GM12865 (cell line): ENCODE measurements around the gene NECTIN4.

Experiments used
- DNase-seq: peaks from one replicate; pipeline ENCODE4 v3.0.0; 2010; ENCODE audit warnings: low read depth
- H3K4me3 ChIP-seq: 2 replicates; pipeline ENCODE4 v1.5.1; 2011; ENCODE audit warnings: mild to moderate bottlenecking, low read depth, low read length, control low read depth
- CTCF ChIP-seq: IDR thresholded peaks from 2 replicates; pipeline ENCODE4 v1.5.1; 2011; ENCODE audit warnings: low read length, control low read depth, low read depth, inconsistent platforms; ENCODE audit not compliant: insufficient read depth; ENCODE audit errors: missing control alignments

NECTIN4 gene

GRCh38 chr1:161054805-161055204, 34.6 kb downstream of the NECTIN4 start:
- DNase-seq = no peak
- TF ChIP-seq CTCF = no peak
- H3K4me3 ChIP-seq = no peak overlapping the region

DNA sequence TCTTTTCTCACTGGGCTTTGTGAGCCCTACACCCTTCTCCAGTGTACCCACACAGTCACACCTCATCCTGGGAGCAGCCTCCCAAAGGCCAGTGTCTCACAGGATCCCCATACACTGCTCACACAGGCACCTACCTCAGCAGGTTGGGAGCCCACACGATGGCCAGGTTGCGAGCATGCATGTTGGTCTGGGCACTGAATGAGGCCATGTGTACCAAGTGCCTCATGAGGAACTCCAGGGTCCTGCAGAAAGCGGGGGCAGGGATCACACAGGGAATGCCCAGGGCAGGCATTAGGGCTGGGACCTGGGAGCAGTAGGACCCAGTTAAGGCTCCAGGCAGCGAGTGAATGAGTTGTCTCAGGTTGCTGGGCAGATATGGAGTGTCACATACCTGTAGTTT, 35.1 kb downstream of the NECTIN4 start:
- DNase-seq = no peak
- no peak for TF ChIP-seq CTCF
- H3K4me3 ChIP-seq = no peak overlapping the region

DNA sequence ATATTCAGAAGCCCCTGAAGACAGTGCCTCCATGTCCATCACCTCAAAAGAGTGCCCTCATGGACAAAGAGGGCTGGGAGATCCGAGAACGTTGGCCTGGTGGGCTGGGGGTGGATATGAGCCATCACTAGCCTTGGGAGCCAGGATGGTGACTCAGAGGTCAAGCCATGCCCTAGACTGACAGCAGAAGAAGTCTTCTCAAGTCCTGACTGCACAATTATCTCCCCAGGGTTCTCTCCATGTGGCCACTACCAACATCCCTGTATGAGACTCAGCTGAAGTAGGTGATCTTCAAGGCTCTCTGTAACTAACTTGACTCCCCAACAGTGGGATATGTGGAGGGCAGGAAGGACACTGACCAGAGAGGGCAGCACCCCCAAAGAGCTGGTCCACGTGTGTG, 36.5 kb downstream of the NECTIN4 start:
- no peak overlapping the region for H3K4me3 ChIP-seq
- no peak for TF ChIP-seq CTCF
- no peak for DNase-seq

DNA sequence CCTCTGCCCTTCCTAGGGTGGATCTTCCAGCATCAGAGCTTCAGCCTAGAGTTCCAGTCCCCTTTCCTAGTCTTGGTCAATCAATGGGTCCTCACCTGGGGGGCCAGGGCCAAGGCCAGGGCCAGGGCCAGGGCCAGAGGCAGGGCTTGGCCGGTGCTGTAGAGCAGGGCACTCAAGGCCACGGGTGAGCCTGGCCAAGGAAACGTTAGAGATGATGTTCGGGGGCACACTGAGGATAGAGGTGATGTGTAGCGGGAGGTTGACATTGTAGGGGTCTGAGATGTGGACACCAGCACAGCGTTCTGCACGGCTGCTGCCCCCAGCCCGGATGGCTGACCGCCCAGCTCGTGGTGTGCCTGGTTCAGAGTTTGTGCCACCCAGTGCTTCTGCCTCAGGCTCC, 38.1 kb downstream of the NECTIN4 start:
- DNase-seq = no peak
- H3K4me3 ChIP-seq = no peak overlapping the region
- no peak for TF ChIP-seq CTCF

GRCh38 chr1:161048949-161049722, 40.2 kb downstream of the NECTIN4 start:
- no peak for TF ChIP-seq CTCF
- DNase-seq = no peak
- no peak overlapping the region for H3K4me3 ChIP-seq

DNA sequence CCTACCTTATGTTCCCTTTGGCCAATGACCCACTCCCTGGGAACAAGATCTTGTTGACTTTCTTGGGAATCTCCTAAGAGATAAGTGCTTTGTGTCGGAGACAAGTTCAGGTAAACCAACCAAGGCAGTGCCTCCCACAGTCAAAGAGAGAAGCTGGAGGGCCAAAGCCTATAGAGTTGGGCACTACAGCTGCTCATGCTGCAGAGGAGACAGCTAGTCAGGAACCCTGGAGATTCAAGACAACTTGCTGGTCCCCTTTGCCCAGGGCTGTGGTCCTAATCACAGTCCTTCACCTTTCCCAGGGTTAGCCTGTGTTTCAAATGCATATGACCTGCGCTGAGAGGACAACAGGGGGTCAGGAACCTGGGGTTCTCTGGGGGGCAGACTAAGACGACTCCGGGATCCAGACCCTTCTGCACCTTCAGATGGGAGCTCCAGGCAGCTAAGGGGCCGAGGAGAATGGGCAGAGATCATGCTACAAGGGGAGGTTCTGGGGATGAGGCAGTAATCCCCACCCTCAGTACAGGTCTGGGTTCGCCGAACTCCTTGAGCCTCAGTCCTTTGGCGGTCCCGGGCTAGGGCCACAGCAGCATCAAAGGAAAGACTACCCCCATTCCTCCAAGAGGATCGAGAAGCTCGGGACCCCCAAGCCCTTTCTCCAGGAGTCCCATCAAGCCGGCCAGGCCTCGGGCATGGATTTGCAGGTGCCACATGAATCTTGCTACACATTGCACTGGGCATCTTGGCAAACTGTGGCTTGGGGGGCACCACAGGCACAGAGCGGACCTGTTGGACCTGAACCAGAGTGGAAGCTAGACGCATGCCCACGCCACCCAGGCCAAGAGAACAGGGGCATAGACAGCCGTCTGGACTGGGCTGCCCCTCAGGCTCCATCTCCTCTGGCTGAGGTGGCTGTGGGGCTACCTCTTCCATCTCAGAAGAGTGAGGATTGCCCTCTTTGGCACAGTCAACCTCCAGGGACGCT, 41.6 kb downstream of the NECTIN4 start:
- no peak for TF ChIP-seq CTCF
- DNase-seq = no peak
- H3K4me3 ChIP-seq = no peak overlapping the region
